ENCODE data around the gene ZC3H18.

The ZC3H18 gene

GRCh38 chr16:88645941-88646340, 75.7 kb downstream of the ZC3H18 start:
- TF ChIP-seq CTCF (conservative IDR thresholded peaks at IDR 0.05; ENCODE audit: low read depth, low read length): no peak
- H3K9ac ChIP-seq: no peak overlapping the region
- H4K20me1 ChIP-seq (ENCODE audit: insufficient read depth): no peaks in the 10 kb centered on the region

GRCh38 chr16:88646345-88647034, 76.3 kb downstream of the ZC3H18 start:
- H3K36me3 ChIP-seq (ENCODE audit: insufficient read depth): no peaks in the 10 kb centered on the region
- no peak overlapping the region for H3K4me2 ChIP-seq
- no peak overlapping the region for H3K4me3 ChIP-seq (IDR thresholded peaks at IDR 0.05; ENCODE audit: insufficient read depth, low read depth, low read length)
- TF ChIP-seq CTCF (conservative IDR thresholded peaks at IDR 0.05; ENCODE audit: low read depth, low read length): no peak
- H2AFZ ChIP-seq (ENCODE audit: low read depth): no peak overlapping the region
- no peaks in the 10 kb centered on the region for H3K27me3 ChIP-seq (ENCODE audit: insufficient read depth, low read depth)
- H3K27ac ChIP-seq: no peak overlapping the region
- H3K79me2 ChIP-seq (ENCODE audit: insufficient read depth, low read depth): peaks cover 11% of the 10 kb centered on the region
- no peaks in the 10 kb centered on the region for H4K20me1 ChIP-seq (ENCODE audit: insufficient read depth)
- no peak overlapping the region for H3K9ac ChIP-seq
- H3K4me1 ChIP-seq (ENCODE audit: low read depth, poor library complexity, severe bottlenecking): peaks cover 11% of the 10 kb centered on the region

More at GRCh38 chr16:88645941-88646340, 75.7 kb downstream of the ZC3H18 start:
- Histone ChIP-seq H3K79me2 (ENCODE audit: insufficient read depth, low read depth) (peaks cover 11% of the 10 kb centered on the region), H3K27me3 (ENCODE audit: insufficient read depth, low read depth) (peaks cover 2% of the 10 kb centered on the region), H3K27ac (no peak overlapping the region), H3K4me1 (ENCODE audit: low read depth, poor library complexity, severe bottlenecking) (peaks cover 8% of the 10 kb centered on the region), H3K4me3 (IDR thresholded peaks at IDR 0.05; ENCODE audit: insufficient read depth, low read depth, low read length) (no peak overlapping the region), H2AFZ (ENCODE audit: low read depth) (no peak overlapping the region), H3K36me3 (ENCODE audit: insufficient read depth) (no peaks in the 10 kb centered on the region), H3K4me2 (no peak overlapping the region)

- peaks cover 20% of the 10 kb centered on the region for H3K4me1 ChIP-seq (ENCODE audit: low read depth, poor library complexity, severe bottlenecking)
These were observed 77.2 kb downstream of the ZC3H18 start for GRCh38 chr16:88647178-88648070.

More at GRCh38 chr16:88647178-88648070, 77.2 kb downstream of the ZC3H18 start:
- no peaks in the 10 kb centered on the region for H3K36me3 ChIP-seq (ENCODE audit: insufficient read depth)
- no peak overlapping the region for H3K9ac ChIP-seq
- H2AFZ ChIP-seq (ENCODE audit: low read depth): no peak overlapping the region
- H4K20me1 ChIP-seq (ENCODE audit: insufficient read depth): no peaks in the 10 kb centered on the region
- no peak overlapping the region for H3K27ac ChIP-seq
- H3K79me2 ChIP-seq (ENCODE audit: insufficient read depth, low read depth): peaks cover 11% of the 10 kb centered on the region
- no peak overlapping the region for H3K4me2 ChIP-seq
- H3K27me3 ChIP-seq (ENCODE audit: insufficient read depth, low read depth): no peaks in the 10 kb centered on the region
- no peak overlapping the region for H3K4me3 ChIP-seq (IDR thresholded peaks at IDR 0.05; ENCODE audit: insufficient read depth, low read depth, low read length)
- no peak for TF ChIP-seq CTCF (conservative IDR thresholded peaks at IDR 0.05; ENCODE audit: low read depth, low read length)

Data from KMS-11 (cell line).